NCI-H128 (cell line): ENCODE measurements around the gene WSB2.
"Not testable (repeated sequence)": the region's sequence is repeated elsewhere in the genome, so short reads cannot be mapped to it uniquely, and the experiment has no call there.

Experiments used
- DNase-seq: peaks from one replicate; lab custom pipeline; 2025; ENCODE audit not compliant: unreplicated experiment; lab: John Stamatoyannopoulos, UW

The WSB2 gene

GRCh38 chr12:118036672-118037411 is 24.1 kb downstream of the WSB2 start:
- no peak for DNase-seq

- DNase-seq: no peak
Observed at GRCh38 chr12:118035190-118036041, 25.6 kb downstream of the WSB2 start.

DNA sequence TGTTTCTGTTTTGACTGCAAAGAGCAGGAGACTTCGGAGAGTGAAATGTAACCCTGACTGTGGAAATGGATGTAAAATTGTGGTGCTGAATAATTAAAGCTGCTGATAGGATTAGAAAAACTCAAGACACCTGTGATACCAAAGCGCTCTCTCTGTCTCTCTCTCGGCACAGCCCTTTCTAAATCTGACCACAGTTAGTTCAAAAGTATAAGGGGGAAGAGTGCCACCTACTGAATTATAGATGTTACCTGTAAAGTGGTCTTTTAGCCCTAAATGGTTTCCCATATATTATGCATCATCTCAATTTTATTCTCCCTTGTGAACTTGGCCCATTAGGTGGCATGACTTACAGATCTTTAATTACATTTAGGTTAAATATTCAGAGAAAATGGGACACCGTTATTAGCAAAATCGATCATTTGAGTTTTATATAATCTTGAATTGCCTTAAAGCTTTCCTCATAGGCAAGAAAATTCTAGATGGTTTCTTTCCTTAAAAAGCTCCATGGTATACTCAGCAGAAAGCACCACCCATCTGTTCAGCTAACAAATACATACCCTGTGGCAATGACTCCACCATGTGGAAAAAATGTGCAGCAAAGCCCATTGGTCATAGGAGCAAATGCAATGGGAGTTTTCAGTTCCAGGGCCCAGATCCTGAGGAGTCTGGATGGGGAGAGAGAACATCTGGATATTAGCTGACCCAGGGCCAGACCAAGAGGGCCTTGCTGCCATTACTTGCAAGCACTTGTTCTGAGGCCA is 26.4 kb downstream of the WSB2 start:
- no peak for DNase-seq

- DNase-seq: no peak
Observed at GRCh38 chr12:118033902-118034301, 27.1 kb downstream of the WSB2 start.

DNA sequence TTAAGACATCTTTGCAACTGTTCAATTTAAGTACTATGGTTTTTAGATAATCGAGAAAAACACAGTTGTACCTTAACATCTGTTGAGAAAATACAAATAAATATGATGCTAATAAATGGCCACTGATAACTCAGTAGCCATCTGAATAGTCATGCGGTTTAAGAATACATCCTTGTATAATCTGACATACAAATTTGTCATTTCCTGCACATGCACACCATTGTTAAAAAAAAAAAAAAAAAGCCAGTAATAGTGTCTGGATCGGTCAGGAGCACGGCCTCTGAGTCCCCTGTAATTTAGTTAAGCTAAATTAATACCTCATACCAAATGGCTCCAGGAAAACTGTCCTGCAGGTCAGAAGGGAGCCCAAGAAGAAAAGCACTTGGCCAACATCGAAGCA is 27.7 kb downstream of the WSB2 start:
- DNase-seq: no peak

DNA sequence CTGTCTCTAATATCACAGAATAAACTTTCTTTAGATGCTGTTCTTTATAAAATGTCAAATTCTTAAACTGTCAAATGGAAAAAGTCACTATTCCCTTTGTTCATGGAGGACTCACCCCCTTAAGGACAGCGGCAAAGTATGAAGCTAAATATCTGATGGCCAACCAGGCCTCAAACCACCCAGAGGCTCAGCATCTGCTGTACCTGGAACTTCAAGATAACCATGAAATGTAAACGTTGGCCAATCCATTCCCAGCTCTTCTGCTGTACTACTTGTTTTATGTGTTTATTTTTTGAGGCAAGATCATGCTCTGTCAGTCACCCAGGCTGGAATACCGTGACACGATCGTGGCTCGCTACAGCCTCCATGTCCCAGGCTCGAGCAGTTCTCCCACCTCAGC is 28.8 kb downstream of the WSB2 start:
- DNase-seq: no peak

DNA sequence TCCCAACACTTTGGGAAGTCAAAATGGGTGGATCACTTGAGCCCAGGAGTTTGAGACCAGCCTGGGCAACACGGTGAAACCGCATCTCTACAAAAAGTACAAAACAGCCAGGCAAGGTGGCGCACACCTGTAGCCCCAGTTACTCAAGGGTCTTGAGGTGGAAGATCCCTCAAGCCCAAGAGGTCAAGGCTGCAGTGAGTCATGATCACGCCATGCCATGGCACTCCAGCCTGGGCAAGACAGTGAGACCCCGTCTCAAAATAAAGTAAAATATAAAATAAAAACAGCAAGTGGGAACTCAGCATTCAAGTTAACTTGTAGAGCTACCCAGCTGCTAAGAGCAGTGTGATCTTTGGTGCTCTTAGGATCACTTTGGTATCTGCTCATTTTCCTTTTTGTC is 31.8 kb downstream of the WSB2 start:
- no peak for DNase-seq

DNA sequence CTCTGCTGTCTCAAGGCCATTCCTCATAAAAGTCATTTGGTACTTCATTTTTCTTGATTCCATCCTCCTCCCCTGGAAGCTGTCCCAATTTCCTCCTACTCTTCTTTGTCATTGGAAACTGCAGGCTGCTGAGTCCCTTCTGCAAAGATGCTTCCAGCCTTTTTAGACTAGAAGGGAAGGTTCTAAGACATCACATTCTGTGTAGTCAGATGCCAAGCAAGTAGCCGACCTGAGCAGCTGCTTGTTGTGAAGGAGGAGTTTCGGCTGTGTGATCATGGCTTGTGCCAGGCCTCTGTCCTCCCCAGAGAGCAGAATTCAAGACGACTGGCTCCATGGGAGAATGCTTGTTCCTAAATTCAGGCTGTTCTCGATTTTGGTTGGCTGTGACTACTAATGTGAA is 35.8 kb downstream of the WSB2 start:
- DNase-seq: no peak

GRCh38 chr12:118023301-118023860 is 37.6 kb downstream of the WSB2 start:
- no peak for DNase-seq

DNA sequence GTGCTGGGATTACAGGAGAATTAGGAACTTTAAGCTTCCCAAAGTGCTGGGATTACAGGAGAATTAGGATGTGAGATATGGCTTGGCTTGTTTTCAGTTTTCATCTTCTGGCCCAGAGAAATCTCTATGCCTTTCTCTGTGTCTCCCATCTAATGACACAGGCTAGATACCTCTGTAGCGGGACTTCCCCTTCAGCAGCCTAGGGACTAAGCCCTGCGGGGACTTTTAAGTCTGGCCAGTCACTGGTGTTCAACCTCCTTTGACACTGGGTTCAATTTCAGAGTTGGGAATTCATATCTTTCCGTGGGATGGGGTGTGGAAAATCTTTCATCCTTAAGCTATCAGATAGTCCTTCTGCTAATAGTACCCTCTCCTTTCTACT is 38.3 kb downstream of the WSB2 start:
- no peak for DNase-seq

- DNase-seq: not testable (repeated sequence)
Observed at GRCh38 chr12:118022097-118022727, 38.8 kb downstream of the WSB2 start.

GRCh38 chr12:118020036-118020435 is 40.9 kb downstream of the WSB2 start:
- DNase-seq: no peak

- DNase-seq: no peak
Observed at GRCh38 chr12:118017926-118018325, 43.1 kb downstream of the WSB2 start.

- peak; percentile 99 for DNase-seq
Observed at GRCh38 chr12:118016424-118017264, 44.3 kb downstream of the WSB2 start, which contains the start of gene RFC5. RFC5 (plus strand) TSS chr12:118016703; CDS start chr12:118016828, 125 bp downstream.

- DNase-seq: no peak
Observed at GRCh38 chr12:118015944-118016343, 45.0 kb downstream of the WSB2 start.

- DNase-seq: no peak
Observed at GRCh38 chr12:118015306-118015705, 45.7 kb downstream of the WSB2 start.

DNA sequence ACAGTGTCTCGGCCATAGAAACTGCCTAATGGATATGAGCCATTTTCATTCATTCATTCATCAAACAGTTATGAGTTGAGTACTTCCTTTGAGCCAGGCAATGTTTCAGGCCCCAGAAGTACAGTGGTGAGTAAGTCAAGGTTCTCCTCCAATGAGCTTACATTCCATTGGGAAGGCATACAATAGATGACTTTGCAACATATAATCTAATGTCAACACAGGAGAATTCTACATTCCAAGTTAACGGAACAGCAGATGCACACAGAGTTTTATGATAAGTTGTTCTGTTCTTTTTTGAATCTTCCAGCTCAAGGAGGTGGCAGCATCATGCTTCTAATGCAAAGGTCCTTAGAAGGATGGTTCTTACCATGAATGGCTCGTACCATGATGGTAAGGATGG is 47.7 kb downstream of the WSB2 start:
- no peak for DNase-seq

DNA sequence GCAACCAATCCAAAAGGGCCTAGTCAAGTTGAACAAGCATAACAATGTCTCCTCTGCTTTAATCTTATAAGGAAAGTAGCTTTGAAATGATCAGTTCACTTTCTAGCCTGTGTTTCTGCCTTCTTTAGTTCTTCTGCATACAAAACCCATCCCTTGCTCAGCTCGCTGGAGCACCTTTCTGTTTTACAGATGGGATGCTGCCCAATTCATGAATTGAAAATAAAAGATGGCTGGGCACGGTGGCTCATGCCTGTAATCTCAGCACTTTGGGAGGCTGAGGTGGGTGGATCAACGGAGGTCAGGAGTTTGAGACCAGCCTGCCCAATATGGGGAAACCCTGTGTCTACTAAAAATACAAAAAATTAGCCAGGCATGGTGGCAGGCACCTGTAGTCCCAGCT is 49.0 kb downstream of the WSB2 start:
- no peak for DNase-seq

- DNase-seq: no peak
Observed at GRCh38 chr12:118011377-118011776, 49.6 kb downstream of the WSB2 start.

GRCh38 chr12:118010903-118011302 is 50.1 kb downstream of the WSB2 start:
- no peak for DNase-seq
